ENCODE results near the gene CALML4. TPM values are rescaled to one million over a fixed set of nuclear protein-coding genes. Genes with fewer than 3 reads are reported as not detected.

Gene CALML4
- total RNA-seq, 2 donors from 2014 or later: 1.6 to 7.7 TPM

- TF ChIP-seq CTCF (IDR thresholded peaks at IDR 0.05): no peak
- H3K36me3 ChIP-seq: no peaks in the 10 kb centered on the region
- no peak overlapping the region for H3K4me3 ChIP-seq
- ATAC-seq (ENCODE audit: insufficient number of reproducible peaks, low FRiP score, low read depth): no peak
- no peak for DNase-seq (ENCODE audit: low spot score)
- no peaks in the 10 kb centered on the region for H3K27me3 ChIP-seq (replicated peaks; ENCODE audit: insufficient read depth)
- H3K9me3 ChIP-seq: no peaks in the 10 kb centered on the region
- H3K27ac ChIP-seq: no peak overlapping the region
- H3K4me1 ChIP-seq (ENCODE audit: control insufficient read depth in 1 of 2, low read depth in 2 of 2): peaks cover 0 to 23% of the 10 kb centered on the region in 2 donors
These were observed 4.7 kb upstream of the CALML4 start for GRCh38 chr15:68209735-68210408.

GRCh38 chr15:68209272-68209671 lies 4.1 kb upstream of the CALML4 start:
- Histone ChIP-seq H3K27ac (no peak overlapping the region), H3K27me3 (replicated peaks; ENCODE audit: insufficient read depth) (no peaks in the 10 kb centered on the region), H3K9me3 (no peaks in the 10 kb centered on the region), H3K4me3 (no peak overlapping the region), H3K4me1 (ENCODE audit: control insufficient read depth in 1 of 2, low read depth in 2 of 2) (peaks cover 0 to 29% of the 10 kb centered on the region in 2 donors), H3K36me3 (no peaks in the 10 kb centered on the region)
- no peak for TF ChIP-seq CTCF (IDR thresholded peaks at IDR 0.05)
- ATAC-seq (ENCODE audit: insufficient number of reproducible peaks, low FRiP score, low read depth) (no peak), DNase-seq (ENCODE audit: low spot score) (no peak)

- TF ChIP-seq CTCF (IDR thresholded peaks at IDR 0.05): no peak
- no peak overlapping the region for H3K4me3 ChIP-seq
- H3K27ac ChIP-seq: no peak overlapping the region
- DNase-seq (ENCODE audit: low spot score) (no peak), ATAC-seq (ENCODE audit: insufficient number of reproducible peaks, low FRiP score, low read depth) (no peak)
- no peaks in the 10 kb centered on the region for H3K9me3 ChIP-seq
- no peaks in the 10 kb centered on the region for H3K36me3 ChIP-seq
- H3K4me1 ChIP-seq (ENCODE audit: control insufficient read depth in 1 of 2, low read depth in 2 of 2): peaks cover 0 to 30% of the 10 kb centered on the region in 2 donors
- H3K27me3 ChIP-seq (replicated peaks; ENCODE audit: insufficient read depth): no peaks in the 10 kb centered on the region
These were observed 3.6 kb upstream of the CALML4 start for GRCh38 chr15:68208636-68209240.

- no peak overlapping the region for H3K4me3 ChIP-seq
- ATAC-seq (ENCODE audit: insufficient number of reproducible peaks, low FRiP score, low read depth): no peak
These were observed 3.0 kb upstream of the CALML4 start for GRCh38 chr15:68208136-68208535.

More at GRCh38 chr15:68208136-68208535, 3.0 kb upstream of the CALML4 start:
- Histone ChIP-seq H3K4me1 (ENCODE audit: control insufficient read depth in 1 of 2, low read depth in 2 of 2) (peaks cover 0 to 30% of the 10 kb centered on the region in 2 donors), H3K36me3 (no peaks in the 10 kb centered on the region), H3K27me3 (replicated peaks; ENCODE audit: insufficient read depth) (no peaks in the 10 kb centered on the region), H3K27ac (no peak overlapping the region), H3K9me3 (no peaks in the 10 kb centered on the region)
- TF ChIP-seq CTCF (IDR thresholded peaks at IDR 0.05): no peak
- DNase-seq (ENCODE audit: low spot score): no peak
